Prostate gland (tissue), 2 donors: ENCODE results near the gene CAMK2D. TPM values are rescaled to one million over a fixed set of nuclear protein-coding genes. Genes with fewer than 3 reads are reported as not detected.

ENCODE experiments used
- DNase-seq: peaks from one replicate; pipeline ENCODE4 v3.0.0-alpha.2; 2019; ENCODE audit warnings: low spot score
- H3K27ac ChIP-seq, 2 donors: fragments of 200-600 bp; sonication (generic); 2 replicates each; pipeline ENCODE4 v1.5.1; 2017 to 2019
- H3K27me3 ChIP-seq: fragments of 200-600 bp; sonication (generic); replicated peaks from 2 replicates; pipeline ENCODE4 v1.5.1; 2019; ENCODE audit not compliant: insufficient read depth
- H3K36me3 ChIP-seq, 2 donors: fragments of 200-600 bp; sonication (generic); 1 replicate in 1 of 2; 2 replicates in 1 of 2; pipeline versions ENCODE4 v1.5.1 to v1.8.1; 2017 to 2019
- H3K4me1 ChIP-seq: fragments of 200-600 bp; sonication (generic); replicated peaks from 2 replicates; pipeline ENCODE4 v1.5.1; 2019
- H3K4me3 ChIP-seq, 2 donors: fragments of 200-600 bp; sonication (generic); 2 replicates each; pipeline ENCODE4 v1.5.1; 2017 to 2019
- H3K9me3 ChIP-seq: fragments of 200-600 bp; sonication (generic); 2 replicates; pipeline ENCODE4 v1.5.1; 2017
- POLR2A ChIP-seq: fragments of 450-650 bp; IDR thresholded peaks from one replicate; pipeline ENCODE4 v1.6.1; 2016; ENCODE audit warnings: antibody characterized with exemption, mild to moderate bottlenecking
- POLR2AphosphoS5 ChIP-seq: sonication (generic); formaldehyde crosslinking; IDR thresholded peaks from one replicate; pipeline ENCODE4 v1.6.1; 2017; ENCODE audit warnings: antibody characterized with exemption
- WGBS: methylation state at CpG from one replicate; pipeline ENCODE4 v1.1.5; 2018; 5-methylcytosine and 5-hydroxymethylcytosine counted together
- intact Hi-C: fragments of 100-400 bp; cut with DNase I; formaldehyde crosslinking; loops from one replicate; pipeline ENCODE4 v1.14.2; 2022
- total RNA-seq, 2 donors: library from RNA; depleted of rRNA; stranded (reverse); fragments of >200 nt; gene quantifications; one replicate each; pipeline ENCODE4 v1.1.0, GENCODE V29; 2016
- TF ChIP-seq, protein P1 (sequence below), 4 experiments: fragments of 200-600 bp in 2 of 4; fragments of 450-650 bp in 2 of 4; sonication (generic) in 2 of 4; IDR thresholded peaks; 1 replicate in 3 of 4; 2 replicates in 1 of 4; pipeline ENCODE4 v1.5.1; 2016 to 2019; ENCODE audit warnings: antibody characterized with exemption in 4 of 4, mild to moderate bottlenecking in 2 of 4, moderate library complexity in 2 of 4

CAMK2D gene
- total RNA-seq, 2 donors from 2014 or later, result 48.7 to 88.8 TPM

DNA sequence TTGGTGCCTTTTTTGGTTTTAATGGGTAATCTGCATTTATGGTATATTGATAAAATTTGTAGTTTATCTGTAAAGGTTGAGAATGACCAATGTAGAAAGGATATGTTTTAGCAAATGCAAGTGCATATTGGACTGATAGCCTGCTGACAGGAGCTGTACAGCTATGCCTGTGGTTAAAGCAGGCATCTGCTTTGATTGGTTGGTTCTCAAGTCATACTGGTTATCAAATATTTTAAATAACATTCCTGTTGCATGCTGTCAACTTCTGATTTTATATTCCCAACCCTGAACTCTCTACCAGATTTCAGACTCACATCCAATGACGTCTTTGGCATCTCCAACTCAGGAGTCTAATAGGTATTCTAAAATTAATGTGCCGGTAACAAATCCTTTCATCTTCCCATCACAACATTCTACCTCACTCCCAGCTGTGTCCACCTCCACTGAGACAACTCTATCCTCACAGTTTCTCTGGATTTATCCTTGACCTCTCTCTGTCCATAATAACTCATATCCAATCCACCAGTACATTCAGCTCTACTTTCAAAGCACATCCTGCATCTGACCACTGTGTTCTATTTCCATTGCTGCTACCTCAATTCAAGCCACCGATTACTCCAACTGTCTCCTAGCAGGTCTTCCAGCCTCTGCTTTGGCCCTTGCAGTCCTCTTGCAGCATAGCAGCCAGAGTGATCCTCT, 125.7 kb downstream of the CAMK2D start:
- no peaks in the 10 kb centered on the region for H3K4me1 ChIP-seq
- DNase-seq, result no peak
- no peaks in the 10 kb centered on the region for H3K9me3 ChIP-seq
- TF ChIP-seq POLR2AphosphoS5, result no peak
- no peak for TF ChIP-seq POLR2A
- intact Hi-C loops, result no loop called here
- H3K27me3 ChIP-seq, result no peaks in the 10 kb centered on the region
- no peak overlapping the region for H3K4me3 ChIP-seq
- 90% methylated on average over 3 of the region's 3 CpGs for WGBS
- H3K36me3 ChIP-seq, result no peaks in the 10 kb centered on the region
- no peak overlapping the region for H3K27ac ChIP-seq

DNA sequence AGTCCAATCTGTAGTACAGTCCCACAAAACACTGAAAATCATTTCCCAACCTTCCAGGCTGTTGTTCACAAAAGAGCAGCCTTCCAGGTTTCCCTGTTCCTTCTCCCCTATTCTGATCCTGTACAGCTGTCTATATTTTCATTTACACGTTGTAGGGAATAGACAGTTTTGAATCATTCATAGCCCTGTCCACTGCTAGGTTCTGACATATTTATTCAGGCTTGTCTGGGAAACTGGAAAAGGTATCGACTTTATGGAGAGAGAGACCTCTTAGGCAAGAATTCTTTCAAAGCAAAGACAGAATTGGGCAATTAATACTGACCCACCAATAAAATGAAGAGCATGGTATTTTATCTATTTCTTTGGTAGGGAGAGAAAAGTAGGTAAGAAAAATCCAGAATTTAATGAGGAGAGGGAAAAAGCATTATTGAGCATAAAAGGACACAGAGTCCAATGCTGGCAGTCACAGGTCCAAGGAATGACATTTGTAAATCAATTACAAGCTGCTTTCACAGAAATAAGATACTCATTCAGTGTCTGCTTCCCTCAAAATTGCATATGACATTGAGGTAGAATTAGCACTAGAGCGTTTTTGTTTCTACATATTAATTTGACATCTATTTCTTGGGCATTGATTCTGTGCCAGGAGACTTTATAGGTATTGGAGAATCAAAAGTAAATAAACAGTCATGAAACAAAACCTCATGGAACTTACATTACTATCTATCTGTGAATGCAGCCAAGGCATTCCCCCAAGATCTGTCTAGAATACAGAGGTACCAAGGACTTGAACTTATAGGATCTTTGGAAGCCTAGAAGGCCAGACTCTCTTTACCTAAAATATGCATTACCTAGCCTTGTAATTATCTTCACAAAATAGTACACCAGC, 127.2 kb downstream of the CAMK2D start:
- TF ChIP-seq, protein P1, sequence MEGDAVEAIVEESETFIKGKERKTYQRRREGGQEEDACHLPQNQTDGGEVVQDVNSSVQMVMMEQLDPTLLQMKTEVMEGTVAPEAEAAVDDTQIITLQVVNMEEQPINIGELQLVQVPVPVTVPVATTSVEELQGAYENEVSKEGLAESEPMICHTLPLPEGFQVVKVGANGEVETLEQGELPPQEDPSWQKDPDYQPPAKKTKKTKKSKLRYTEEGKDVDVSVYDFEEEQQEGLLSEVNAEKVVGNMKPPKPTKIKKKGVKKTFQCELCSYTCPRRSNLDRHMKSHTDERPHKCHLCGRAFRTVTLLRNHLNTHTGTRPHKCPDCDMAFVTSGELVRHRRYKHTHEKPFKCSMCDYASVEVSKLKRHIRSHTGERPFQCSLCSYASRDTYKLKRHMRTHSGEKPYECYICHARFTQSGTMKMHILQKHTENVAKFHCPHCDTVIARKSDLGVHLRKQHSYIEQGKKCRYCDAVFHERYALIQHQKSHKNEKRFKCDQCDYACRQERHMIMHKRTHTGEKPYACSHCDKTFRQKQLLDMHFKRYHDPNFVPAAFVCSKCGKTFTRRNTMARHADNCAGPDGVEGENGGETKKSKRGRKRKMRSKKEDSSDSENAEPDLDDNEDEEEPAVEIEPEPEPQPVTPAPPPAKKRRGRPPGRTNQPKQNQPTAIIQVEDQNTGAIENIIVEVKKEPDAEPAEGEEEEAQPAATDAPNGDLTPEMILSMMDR (IDR thresholded peaks at IDR 0.05), result no peak
- WGBS, result 32% methylated on average over 3 of the region's 3 CpGs
- Histone ChIP-seq H3K4me3 (no peak overlapping the region), H3K27me3 (no peaks in the 10 kb centered on the region), H3K36me3 (no peaks in the 10 kb centered on the region), H3K27ac (no peak overlapping the region), H3K4me1 (no peaks in the 10 kb centered on the region), H3K9me3 (no peaks in the 10 kb centered on the region)
- no peak for DNase-seq
- intact Hi-C loops, result no loop called here

DNA sequence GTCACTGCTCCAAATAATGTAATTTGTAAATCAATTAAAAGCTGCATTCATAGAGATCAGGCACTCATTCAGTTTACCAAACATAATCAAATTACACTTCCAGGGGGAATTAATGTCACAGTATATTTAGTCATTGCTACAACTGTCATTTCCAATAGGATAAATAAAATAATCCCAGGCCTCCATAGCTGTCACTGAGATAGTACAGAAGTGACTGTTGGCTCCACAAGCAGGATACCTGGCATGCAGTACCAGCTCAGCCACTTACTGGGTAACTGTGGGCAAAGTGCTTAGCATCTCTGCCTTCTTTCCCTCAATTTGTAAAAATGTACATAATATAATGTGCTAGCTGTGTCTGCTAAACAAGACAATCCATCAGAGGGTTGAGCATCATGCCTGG, 128.1 kb downstream of the CAMK2D start:
- H3K9me3 ChIP-seq, result no peaks in the 10 kb centered on the region
- no peaks in the 10 kb centered on the region for H3K27me3 ChIP-seq
- intact Hi-C loops, result no loop called here
- H3K27ac ChIP-seq, result no peak overlapping the region
- no peaks in the 10 kb centered on the region for H3K4me1 ChIP-seq
- no peak overlapping the region for H3K4me3 ChIP-seq
- DNase-seq, result no peak
- H3K36me3 ChIP-seq, result no peaks in the 10 kb centered on the region
- no peak for TF ChIP-seq POLR2A
- TF ChIP-seq POLR2AphosphoS5, result no peak
- TF ChIP-seq, protein P1 (IDR thresholded peaks at IDR 0.05), result no peak

DNA sequence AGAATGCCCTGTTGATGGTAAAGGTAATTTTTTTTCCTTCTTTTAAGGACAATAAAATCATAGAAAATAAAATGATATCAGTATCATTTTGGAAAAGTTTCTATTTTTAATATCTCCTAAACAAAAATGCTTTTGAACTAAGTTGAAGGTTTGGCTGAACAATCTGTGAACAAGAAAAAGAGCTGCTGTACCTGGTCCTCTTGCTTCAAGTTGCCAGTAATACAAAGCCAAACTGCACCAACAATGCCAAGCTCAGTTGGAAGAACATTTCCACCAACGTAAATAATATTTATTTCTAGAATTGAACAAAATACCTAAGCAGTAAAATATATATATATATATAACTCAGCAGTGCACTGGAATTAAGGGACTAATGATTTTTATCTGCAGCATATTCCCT, 132.8 kb downstream of the CAMK2D start:
- TF ChIP-seq POLR2AphosphoS5 (no peak), POLR2A (no peak)
- TF ChIP-seq, protein P1 (IDR thresholded peaks at IDR 0.05), result no peak
- H3K36me3 ChIP-seq, result no peaks in the 10 kb centered on the region
- H3K27me3 ChIP-seq, result no peaks in the 10 kb centered on the region
- intact Hi-C loops, result no loop called here
- H3K4me1 ChIP-seq, result no peaks in the 10 kb centered on the region
- no peaks in the 10 kb centered on the region for H3K9me3 ChIP-seq
- no peak overlapping the region for H3K4me3 ChIP-seq
- no peak overlapping the region for H3K27ac ChIP-seq
- 55% methylated on average over 1 of the region's 1 CpG for whole genome bisulfite sequencing
- no peak for DNase-seq

DNA sequence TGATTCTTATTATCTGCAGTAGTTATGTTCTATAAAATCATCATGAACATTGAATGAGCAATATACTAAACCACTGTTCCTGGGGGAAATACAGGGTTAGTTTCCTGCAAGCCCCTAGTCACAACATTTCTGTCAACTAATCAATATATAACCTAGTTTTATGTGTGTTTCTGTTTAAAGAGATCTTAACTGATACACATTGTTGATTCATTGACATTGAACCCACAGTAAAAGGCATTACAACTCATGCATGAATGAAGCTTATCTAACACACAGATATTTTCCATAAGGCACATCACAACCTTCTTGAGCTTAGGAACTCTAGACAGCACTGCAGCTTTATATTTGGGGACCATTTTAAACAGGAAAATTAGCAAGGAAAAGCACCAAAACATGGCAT, 134.2 kb downstream of the CAMK2D start:
- intact Hi-C loops, result no loop called here
- H3K4me1 ChIP-seq, result no peaks in the 10 kb centered on the region

More for the DNA sequence above, 134.2 kb downstream of the CAMK2D start:
- no peaks in the 10 kb centered on the region for H3K9me3 ChIP-seq
- DNase-seq, result no peak
- H3K36me3 ChIP-seq, result no peaks in the 10 kb centered on the region
- H3K27ac ChIP-seq, result no peak overlapping the region
- no peaks in the 10 kb centered on the region for H3K27me3 ChIP-seq
- TF ChIP-seq, protein P1 (IDR thresholded peaks at IDR 0.05), result no peak
- no peak for TF ChIP-seq POLR2AphosphoS5
- no peak for TF ChIP-seq POLR2A
- no peak overlapping the region for H3K4me3 ChIP-seq
